HG03520 (cell line): ENCODE data around the gene S100A11.

Experiments
- ATAC-seq: cut with Tn5 transposase; IDR thresholded peaks from one replicate; pipeline ENCODE4 v1.9.1; 2021; ENCODE audit warnings: mild to moderate bottlenecking, moderate library complexity; ENCODE audit not compliant: unreplicated experiment

Gene S100A11

DNA sequence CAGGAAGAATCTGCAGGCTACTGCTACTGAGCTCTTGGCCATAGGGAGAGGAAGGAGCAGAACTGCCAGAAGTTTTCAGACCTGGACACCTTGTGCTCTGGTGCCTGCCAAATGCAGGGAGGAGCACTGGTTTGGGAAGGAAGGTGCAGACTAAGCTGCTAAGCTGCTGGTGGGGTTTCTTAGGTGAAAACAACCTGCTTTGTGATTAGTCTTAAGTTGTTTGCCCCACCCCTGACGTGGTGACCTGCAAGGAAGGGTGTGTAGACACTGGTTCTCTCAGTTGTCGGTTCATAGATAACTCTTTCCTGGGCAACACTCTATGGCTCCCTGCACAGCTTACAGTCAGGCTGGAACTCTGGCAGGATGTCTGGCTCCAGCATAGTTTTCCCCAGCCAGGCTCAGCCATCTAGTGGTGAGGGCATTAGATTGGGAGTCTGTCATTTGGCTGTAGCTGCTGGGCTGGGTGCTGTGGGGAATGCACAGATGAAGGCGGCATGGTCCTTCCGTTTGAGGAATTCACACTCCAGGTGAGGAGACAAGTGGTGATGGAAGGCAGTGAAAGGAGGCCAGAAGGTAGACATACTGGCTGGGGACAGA, 32.9 kb downstream of the S100A11 start:
- no peak for ATAC-seq

DNA sequence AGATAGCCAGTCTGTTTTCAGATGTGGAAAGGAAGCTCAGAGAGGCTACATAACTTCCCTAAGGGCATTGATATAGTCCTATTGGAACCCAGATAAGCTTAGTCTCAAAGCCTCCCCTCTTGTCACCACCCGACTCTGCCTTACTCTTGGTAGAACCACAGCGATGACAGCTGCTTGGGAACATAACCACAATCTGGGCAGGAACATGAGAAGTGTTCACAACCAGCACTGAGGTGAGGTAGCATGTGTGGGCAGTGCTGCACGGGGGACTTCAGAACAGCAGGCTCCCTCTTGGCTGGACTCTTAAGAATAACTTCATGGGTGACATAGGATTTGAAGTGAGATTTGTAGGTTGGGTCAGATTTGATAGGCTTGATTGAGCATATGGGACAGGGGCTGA, 33.8 kb downstream of the S100A11 start:
- ATAC-seq, result no peak

DNA sequence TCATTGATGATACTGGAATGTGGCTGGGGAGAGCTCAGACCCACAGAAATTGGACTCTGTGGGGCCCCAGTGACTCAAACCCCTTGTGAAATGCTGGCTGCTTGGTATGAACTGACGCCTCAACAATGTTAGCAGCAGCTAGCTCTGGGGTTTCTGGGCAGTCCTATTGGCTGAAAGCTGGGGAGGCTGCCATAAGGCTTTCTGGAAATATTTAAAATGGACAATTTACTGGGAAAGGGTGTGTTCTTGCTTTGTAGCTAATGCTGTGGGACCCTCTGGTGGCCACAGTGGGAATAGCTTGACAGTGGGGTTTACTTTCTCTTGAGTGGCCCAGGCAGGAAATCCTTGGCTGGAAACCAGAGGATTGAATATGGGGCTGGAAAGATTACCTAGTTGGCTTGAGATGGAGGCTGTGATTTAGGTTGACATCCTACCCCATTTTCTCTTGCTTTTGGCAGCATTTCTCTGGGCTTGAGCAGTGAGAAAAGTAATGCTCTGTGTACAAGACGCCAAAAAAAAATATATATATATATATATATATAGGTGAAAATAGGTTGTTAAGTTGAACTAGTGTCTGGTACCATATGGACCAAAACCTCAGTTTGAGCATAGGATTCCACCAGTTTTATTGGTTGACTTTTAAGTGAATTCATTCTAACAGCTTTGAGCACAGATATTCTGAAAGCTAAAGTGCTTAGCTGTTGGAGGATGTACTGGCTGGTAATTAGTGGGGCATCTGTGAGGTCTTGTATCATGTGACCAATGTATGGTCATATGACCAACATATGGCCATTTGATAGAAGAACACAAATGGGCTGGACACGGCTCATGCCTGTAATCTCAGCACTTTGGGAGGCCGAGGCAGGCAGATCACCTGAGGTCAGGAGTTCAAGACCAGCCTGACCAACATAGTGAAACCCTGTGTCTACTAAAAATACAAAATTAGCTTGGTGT, 34.9 kb downstream of the S100A11 start:
- no peak for ATAC-seq

GRCh38 chr1:152000964-152001630, 35.7 kb downstream of the S100A11 start:
- no peak for ATAC-seq

- no peak for ATAC-seq
These were observed 38.0 kb downstream of the S100A11 start for GRCh38 chr1:151998611-151999362.

DNA sequence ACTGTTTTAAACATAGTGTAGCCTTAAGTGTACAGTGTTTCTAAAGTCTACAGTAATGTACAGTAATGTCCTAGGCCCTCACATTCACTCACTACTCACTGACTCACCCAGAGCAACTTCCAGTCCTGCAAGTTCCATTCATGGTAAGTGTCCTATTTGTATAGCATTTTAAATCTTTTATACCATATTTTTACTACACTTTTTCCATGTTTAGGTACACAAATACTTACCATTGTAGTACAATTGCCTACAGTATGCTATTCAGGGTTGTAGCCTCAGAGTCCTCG, 39.6 kb downstream of the S100A11 start:
- no peak for ATAC-seq

DNA sequence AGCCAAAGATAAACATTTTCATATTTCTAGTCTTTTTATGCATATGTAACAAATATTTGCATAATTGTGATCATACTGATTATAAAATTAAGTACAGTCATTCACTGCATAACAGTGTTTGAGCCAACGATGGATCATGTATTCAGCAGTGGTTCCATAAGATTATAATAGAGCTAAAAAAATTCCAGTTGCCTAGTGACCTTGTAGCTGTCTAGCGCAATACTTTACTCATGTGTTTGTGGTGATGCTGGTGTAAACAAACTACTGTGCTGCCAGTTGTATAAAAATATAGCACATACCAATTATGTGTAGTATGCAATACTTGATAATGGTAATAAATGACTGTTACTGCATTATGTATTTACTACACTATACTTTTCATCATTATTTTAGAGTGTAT, 41.0 kb downstream of the S100A11 start:
- no peak for ATAC-seq

GRCh38 chr1:151994956-151995355, 41.8 kb downstream of the S100A11 start:
- ATAC-seq, result no peak

DNA sequence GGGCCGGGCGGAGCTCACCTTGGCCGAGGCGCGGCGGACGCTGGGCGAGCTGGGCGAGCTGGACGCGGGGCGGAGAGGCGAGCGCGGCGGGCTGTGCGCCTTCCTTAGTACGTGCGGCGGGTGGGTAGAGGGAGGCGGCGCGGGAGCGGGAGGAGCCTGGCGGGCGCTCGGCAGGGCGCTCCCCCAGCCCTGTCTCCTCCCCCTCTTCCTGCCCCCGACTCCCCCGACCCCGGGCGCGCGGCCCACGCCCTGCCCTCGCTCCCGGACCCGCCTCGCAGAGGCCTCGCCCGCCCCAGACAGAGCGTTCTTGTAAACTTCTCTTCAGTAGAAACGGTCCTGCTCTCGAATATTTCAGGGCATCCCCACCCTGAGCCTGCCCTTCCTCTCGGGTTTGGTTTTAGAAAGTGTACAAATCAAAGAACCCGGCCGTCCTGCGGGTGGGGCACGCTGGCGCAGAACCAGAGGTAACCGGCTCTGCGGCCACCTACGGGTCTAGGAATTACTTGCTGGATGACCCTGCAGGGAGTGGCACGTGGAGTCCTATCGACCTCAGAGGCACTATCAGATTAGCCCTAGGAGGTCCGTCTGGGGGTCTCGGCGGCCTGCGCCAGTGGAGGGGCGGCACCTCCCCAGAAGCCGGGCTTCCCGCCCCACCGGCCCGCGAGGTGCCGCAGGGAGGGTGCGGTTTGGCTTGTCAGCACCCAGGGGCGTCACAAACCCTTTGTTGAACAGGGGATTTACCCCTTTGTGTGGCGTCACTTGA, 42.9 kb downstream of the S100A11 start, which contains the start of gene S100A10:
Gene S100A10 (minus strand): TSS at position 126 of the 763 bp plus-strand sequence. CDS start 7,629 bp downstream, outside the sequence.
- ATAC-seq, result no peak

DNA sequence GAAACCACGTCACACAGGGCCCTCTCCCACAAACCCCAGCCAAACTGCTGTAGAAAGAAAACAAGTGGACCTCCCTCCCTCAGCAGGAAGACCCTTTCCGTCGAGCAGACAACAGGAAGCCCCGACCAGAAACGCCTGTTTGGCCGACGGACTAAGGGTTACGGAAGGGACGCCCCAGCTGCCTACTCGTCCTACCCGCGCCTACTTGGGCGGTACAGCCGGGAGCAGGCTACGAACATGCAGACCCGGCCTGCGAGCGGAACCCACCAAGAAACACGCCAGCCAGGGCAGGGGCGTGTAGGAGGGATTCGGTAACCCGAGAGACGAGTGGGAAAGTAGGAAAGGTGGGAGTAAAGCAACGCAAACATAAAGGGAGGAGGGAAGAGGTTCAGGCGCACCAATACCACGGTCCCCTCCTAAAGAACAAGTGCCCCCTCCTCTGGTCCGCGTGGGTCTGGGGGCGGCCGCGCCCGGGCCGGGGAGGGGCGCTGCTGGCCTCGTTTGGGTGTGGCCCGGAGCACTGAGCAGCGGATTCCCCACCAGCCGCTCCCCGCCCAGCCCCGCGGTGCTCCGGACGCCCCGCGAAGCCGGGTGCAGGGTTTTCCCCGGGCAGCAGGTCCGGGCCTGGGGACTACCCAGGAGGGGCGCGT, 43.6 kb downstream of the S100A11 start:
- ATAC-seq, result no peak

DNA sequence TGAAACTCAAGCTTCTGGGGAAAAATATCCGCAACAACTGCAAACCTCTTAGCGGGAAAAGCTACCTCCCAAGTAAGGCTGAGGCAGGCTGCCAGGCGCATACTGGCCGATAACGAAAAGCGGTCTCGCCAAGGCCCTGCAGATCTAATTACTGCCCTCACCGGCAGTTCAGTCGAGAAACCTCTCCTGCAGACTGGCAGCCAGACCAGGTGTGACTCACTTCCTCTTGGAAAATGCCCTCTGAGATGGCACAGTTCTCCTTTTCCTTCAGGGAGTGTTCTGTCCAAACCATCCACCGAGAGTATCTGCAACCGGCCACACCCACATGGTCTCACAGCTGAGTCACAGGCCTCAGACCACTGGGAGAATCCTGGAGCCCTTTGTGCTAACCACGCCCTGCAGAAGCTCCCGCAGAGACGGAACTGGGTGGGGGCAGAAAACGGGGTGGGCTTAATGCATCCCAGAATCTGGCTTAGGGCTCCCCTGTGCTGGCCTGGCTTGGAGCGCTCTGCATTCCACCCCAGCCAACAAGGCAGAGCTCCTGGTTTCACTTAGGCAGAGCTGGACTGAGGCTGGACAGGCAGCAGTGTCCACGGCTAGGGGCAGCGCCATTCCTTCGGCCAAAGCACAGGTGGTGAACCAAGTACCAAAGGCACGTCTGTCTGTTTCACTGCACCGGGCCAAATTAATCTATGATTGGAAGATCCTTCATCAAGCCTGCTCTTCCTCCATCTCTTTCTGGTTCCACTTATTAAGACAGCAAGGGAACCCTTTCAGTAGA, 44.3 kb downstream of the S100A11 start:
- ATAC-seq, result no peak

DNA sequence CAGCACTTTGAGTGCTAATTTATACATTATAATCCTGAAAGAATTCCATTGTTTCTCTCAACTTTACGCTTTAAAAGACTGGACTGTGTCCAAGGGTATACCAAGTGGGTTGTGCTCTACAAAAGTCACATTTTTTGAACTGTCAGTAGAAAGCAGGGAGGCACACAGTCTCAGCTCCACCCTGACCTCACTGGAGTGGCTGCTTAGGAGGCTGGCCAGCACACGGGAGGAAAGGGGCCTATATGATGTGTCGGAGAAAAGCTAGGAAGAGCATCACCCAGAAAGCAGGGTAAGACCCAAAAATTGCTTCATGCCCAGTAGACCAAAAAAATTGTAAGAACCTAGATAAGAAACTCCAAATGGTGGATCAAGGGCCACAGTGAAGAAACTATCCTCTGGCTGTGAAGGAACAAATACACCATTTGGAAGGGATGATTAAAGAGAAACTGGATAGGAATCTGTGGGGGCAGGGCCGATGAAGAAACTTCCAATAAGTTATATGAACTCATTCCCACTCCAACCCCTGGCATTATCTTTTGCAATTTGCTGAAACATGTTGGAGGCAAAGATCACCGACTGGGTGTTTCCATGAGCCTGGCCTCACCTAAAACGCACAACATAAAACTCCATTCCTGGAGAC, 45.0 kb downstream of the S100A11 start:
- no peak for ATAC-seq

GRCh38 chr1:151990856-151991198, 46.0 kb downstream of the S100A11 start:
- ATAC-seq, result no peak

- no peak for ATAC-seq
These were observed 46.5 kb downstream of the S100A11 start for GRCh38 chr1:151990058-151990855.

DNA sequence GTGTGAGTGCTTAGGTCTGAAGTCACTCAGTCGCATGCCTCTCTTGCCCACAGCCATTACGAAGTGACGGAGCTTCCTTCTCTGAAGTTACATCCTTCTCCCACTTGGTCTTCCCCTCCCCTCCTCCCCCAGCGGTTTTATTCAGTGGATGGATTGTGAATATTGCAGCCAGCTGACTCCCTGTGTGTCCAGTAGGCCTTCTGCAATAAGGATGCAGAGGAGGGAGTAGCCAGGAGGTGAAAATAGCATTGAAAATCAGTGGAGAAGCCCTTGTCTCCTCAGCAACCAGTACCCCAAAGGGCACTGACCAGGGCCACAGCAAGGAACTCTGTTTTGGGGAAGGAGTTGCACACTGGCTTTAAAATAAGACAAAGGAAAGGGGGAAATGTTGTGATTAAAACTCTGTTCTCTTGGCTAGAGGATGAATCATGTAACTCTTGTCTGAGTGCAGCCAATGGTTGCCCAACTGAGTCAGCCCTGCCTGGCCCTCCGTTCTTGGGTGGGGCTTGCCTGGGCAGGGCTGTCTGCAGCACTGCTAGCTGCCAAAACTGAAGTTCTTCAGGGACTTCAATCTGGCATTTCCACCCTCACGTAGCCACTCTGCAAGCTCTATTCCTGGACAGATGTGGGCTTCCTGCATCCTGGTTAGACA, 47.5 kb downstream of the S100A11 start:
- ATAC-seq, result no peak

DNA sequence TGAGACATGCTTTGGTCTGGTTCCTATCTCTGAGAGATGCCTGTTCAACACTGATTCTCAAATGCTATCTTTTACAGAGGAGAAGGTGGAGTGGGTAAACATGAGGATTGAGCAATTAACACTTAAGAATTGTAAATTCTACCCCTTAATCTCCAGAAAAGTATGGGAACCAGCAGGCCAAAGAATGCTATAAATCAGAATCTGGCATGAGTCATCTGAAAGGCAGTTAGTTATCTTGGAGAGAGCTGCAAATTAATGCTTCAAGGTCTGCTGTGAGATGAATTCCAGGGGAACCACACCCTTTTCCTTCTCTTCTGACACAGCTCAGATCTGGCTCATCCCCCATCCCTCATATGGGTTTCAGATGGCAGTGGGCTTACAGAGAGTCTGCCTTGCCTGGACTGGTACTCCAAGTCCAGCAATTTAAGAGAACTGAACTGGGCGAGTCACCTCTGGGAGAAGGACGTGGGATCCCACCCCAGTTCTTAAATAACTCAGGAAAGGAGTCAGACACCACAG, 48.3 kb downstream of the S100A11 start:
- ATAC-seq, result no peak

- no peak for ATAC-seq
These were observed 50.2 kb downstream of the S100A11 start for GRCh38 chr1:151986501-151987190.
